ENCODE measurements around the gene TBC1D9. TPM values are rescaled to one million over a fixed set of nuclear protein-coding genes. Genes with fewer than 3 reads are reported as not detected.

The TBC1D9 gene
- total and polyA plus RNA-seq, 2 donors (not counting 1 experiment from before 2014, with no cell fraction given), result 48.9 to 235 TPM

DNA sequence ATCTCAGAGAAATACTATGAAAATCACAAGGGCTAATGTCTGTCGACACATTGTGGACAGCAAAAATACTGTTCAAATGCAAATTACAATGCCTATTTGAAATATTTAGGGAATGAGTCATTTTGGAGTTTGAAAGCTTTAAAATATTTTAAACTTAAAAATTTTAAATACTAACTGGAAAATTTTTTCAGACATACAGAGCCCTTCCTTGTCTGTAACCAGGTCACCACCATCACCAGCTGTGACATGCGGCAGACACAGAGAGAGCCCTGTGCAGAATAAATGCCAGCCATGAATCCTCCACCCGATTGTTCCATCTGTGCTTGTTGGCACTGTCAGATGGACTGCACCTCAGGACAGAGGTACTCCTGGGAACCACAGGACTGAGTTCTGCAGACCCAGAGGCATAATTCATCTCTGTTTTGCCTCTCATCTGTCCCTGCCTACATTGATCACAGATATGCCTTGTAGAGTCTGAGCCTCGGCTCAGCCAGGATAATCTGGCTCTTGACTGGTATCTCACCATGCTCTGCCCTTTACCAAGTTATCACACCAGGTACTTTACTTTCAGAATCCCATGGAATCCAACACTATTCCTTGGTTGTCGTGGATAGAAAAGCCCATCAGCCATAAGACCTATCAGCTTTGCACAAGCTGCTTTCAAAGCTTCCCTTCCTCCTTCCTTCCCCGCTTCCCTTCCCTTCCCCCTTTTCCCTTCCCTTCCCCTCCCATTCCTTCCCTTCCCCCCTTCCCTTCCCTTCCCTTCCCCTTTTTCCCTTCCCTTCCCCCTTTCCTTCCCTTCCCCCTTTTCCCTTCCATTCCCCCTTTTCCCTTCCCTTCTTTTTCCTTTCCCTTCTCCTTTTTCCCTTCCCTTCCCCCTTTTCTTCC lies 67.2 kb downstream of the TBC1D9 start:
- peak overlapping the region in 1 of 2 donors; percentile 13 for H3K27ac ChIP-seq (ENCODE audit: low read length in 2 of 2)
- TF ChIP-seq, protein P1, sequence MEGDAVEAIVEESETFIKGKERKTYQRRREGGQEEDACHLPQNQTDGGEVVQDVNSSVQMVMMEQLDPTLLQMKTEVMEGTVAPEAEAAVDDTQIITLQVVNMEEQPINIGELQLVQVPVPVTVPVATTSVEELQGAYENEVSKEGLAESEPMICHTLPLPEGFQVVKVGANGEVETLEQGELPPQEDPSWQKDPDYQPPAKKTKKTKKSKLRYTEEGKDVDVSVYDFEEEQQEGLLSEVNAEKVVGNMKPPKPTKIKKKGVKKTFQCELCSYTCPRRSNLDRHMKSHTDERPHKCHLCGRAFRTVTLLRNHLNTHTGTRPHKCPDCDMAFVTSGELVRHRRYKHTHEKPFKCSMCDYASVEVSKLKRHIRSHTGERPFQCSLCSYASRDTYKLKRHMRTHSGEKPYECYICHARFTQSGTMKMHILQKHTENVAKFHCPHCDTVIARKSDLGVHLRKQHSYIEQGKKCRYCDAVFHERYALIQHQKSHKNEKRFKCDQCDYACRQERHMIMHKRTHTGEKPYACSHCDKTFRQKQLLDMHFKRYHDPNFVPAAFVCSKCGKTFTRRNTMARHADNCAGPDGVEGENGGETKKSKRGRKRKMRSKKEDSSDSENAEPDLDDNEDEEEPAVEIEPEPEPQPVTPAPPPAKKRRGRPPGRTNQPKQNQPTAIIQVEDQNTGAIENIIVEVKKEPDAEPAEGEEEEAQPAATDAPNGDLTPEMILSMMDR (IDR thresholded peaks at IDR 0.05), result no peak
- no peak for TF ChIP-seq EZH2 (IDR thresholded peaks at IDR 0.05; ENCODE audit: borderline replicate concordance, insufficient read depth, low read depth, low read length, poor library complexity, severe bottlenecking)
- H3K4me1 ChIP-seq (ENCODE audit: control insufficient read depth in 2 of 2, insufficient read depth in 2 of 2, low read length in 2 of 2), result peaks cover 11 to 18% of the 10 kb centered on the region in 2 donors
- CTCF ChIA-PET, result no interaction called here
- H3K4me3 Mint-ChIP-seq, result no peak overlapping the region
- H3K4me2 ChIP-seq (replicated peaks; ENCODE audit: low read depth, low read length, poor library complexity, severe bottlenecking), result no peak overlapping the region
- POLR2A ChIA-PET, result no interaction called here
- H3K79me2 ChIP-seq (ENCODE audit: control insufficient read depth, insufficient read depth, low read length), result peaks cover 57% of the 10 kb centered on the region
- peaks cover 38% of the 10 kb centered on the region for H4K20me1 ChIP-seq (ENCODE audit: control insufficient read depth, insufficient read depth, low read length, poor library complexity, severe bottlenecking)
- DNase-seq, result no peak
- H2AFZ ChIP-seq (ENCODE audit: insufficient read depth, low read depth, low read length, poor library complexity, severe bottlenecking), result no peak overlapping the region
- no peaks in the 10 kb centered on the region for H3K27me3 Mint-ChIP-seq
- intact Hi-C loops (cut with micrococcal nuclease), result no loop called here
- no peaks in the 10 kb centered on the region for H3K27me3 ChIP-seq (replicated peaks in 1 of 4; ENCODE audit: control extremely low read depth in 1 of 4, control insufficient read depth in 3 of 4, insufficient read depth in 4 of 4, low read length in 3 of 4)
- peaks cover 53% of the 10 kb centered on the region for H3K4me1 Mint-ChIP-seq
- H3K27ac Mint-ChIP-seq, result peak overlapping the region; percentile 51
- H3K36me3 ChIP-seq (replicated peaks in 1 of 2; ENCODE audit: control extremely low read depth in 1 of 2, control insufficient read depth in 1 of 2, extremely low read depth in 1 of 2, insufficient read depth in 2 of 2, low read length in 1 of 2), result peaks cover 1 to 52% of the 10 kb centered on the region in 2 experiments
- no peak overlapping the region for H3K4me3 ChIP-seq (ENCODE audit: control extremely low read depth in 1 of 5, extremely low read depth in 1 of 5, insufficient read depth in 1 of 5, low read depth in 2 of 5, low read length in 4 of 5)
- no peaks in the 10 kb centered on the region for H3K9me3 ChIP-seq (ENCODE audit: control extremely low read depth in 1 of 3, control insufficient read depth in 2 of 3, insufficient read depth in 1 of 3, low read length in 2 of 3)
- WGBS (ENCODE audit: insufficient coverage), result 99% methylated on average over 5 of the region's 6 CpGs
- no peak overlapping the region for H3K9ac ChIP-seq (ENCODE audit: low read length)
- no peak for ATAC-seq (ENCODE audit: low read depth)
- H3K9me3 Mint-ChIP-seq (ENCODE audit: insufficient read depth), result no peaks in the 10 kb centered on the region

DNA sequence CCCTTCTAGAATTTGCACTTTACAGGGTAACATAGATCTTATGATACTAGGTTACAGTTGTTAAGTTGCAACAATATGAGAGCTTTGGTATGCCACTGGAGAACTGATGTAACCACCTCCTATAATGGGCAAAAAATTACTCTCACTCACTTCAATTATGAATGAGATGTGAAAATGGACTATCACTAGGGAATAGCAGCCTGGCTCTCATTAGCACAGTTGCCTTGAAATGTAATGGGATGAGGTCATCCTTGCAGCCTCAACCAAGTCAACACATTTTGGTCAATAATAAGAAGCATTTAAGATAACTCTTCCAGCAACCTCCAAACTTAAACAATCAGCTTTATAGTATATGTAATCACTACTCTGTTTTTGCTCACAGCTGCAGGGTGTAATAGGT lies 69.4 kb downstream of the TBC1D9 start:
- peaks cover 43% of the 10 kb centered on the region for H4K20me1 ChIP-seq (ENCODE audit: control insufficient read depth, insufficient read depth, low read length, poor library complexity, severe bottlenecking)
- H3K9me3 ChIP-seq (ENCODE audit: control extremely low read depth in 1 of 3, control insufficient read depth in 2 of 3, insufficient read depth in 1 of 3, low read length in 2 of 3), result no peaks in the 10 kb centered on the region
- H3K4me3 ChIP-seq (ENCODE audit: control extremely low read depth in 1 of 5, extremely low read depth in 1 of 5, insufficient read depth in 1 of 5, low read depth in 2 of 5, low read length in 4 of 5), result no peak overlapping the region
- H2AFZ ChIP-seq (ENCODE audit: insufficient read depth, low read depth, low read length, poor library complexity, severe bottlenecking), result no peak overlapping the region
- H3K9ac ChIP-seq (ENCODE audit: low read length), result no peak overlapping the region
- ATAC-seq (ENCODE audit: low read depth) (no peak), DNase-seq (no peak)
- intact Hi-C loops (cut with micrococcal nuclease), result no loop called here
- peaks cover 46% of the 10 kb centered on the region for H3K79me2 ChIP-seq (ENCODE audit: control insufficient read depth, insufficient read depth, low read length)
- peaks cover 9 to 11% of the 10 kb centered on the region in 2 donors for H3K4me1 ChIP-seq (ENCODE audit: control insufficient read depth in 2 of 2, insufficient read depth in 2 of 2, low read length in 2 of 2)
- H3K4me1 Mint-ChIP-seq, result peaks cover 35% of the 10 kb centered on the region
- H3K36me3 ChIP-seq (replicated peaks in 1 of 2; ENCODE audit: control extremely low read depth in 1 of 2, control insufficient read depth in 1 of 2, extremely low read depth in 1 of 2, insufficient read depth in 2 of 2, low read length in 1 of 2), result peaks cover 3 to 59% of the 10 kb centered on the region in 2 experiments
- ChIA-PET CTCF (no interaction called here), POLR2A (no interaction called here)
- H3K27ac ChIP-seq (ENCODE audit: low read length in 2 of 2), result no peak overlapping the region
- no peak overlapping the region for H3K4me2 ChIP-seq (replicated peaks; ENCODE audit: low read depth, low read length, poor library complexity, severe bottlenecking)
- H3K4me3 Mint-ChIP-seq, result no peak overlapping the region
- no peak overlapping the region for H3K27ac Mint-ChIP-seq
- H3K27me3 ChIP-seq (replicated peaks in 1 of 4; ENCODE audit: control extremely low read depth in 1 of 4, control insufficient read depth in 3 of 4, insufficient read depth in 4 of 4, low read length in 3 of 4), result no peaks in the 10 kb centered on the region
- H3K27me3 Mint-ChIP-seq, result no peaks in the 10 kb centered on the region
- TF ChIP-seq, protein P1 (IDR thresholded peaks at IDR 0.05), result no peak
- no peak for TF ChIP-seq EZH2 (IDR thresholded peaks at IDR 0.05; ENCODE audit: borderline replicate concordance, insufficient read depth, low read depth, low read length, poor library complexity, severe bottlenecking)
- no peaks in the 10 kb centered on the region for H3K9me3 Mint-ChIP-seq (ENCODE audit: insufficient read depth)

Measured in B cell (primary cell).